CD4-positive, alpha-beta T cell (primary cell): ENCODE results near the gene CHAC2. TPM values are rescaled to one million over a fixed set of nuclear protein-coding genes. Genes with fewer than 3 reads are reported as not detected.

Experiments
- ATAC-seq: fragments of 200-7000 bp; cut with Tn5 transposase; one replicate; pipeline ENCODE4 v1.10.0; 2022; ENCODE audit warnings: mild to moderate bottlenecking; ENCODE audit not compliant: poor library complexity
- CTCF ChIA-PET: fragments of 350-600 bp; sonication (Branson Sonifier 250); formaldehyde crosslinking; loops from one replicate; lab custom pipeline; 2021; ENCODE audit warnings: antibody characterized with exemption, inconsistent platforms; lab: Charles Lee
- POLR2A ChIA-PET: fragments of 350-600 bp; sonication (Branson Sonifier 250); formaldehyde crosslinking; loops from one replicate; lab custom pipeline; 2021; ENCODE audit warnings: antibody characterized with exemption, inconsistent platforms; lab: Charles Lee
- DNase-seq, 14 experiments: peaks; one replicate each; pipeline ENCODE4 v3.0.0-alpha.2; 2013 to 2020; ENCODE audit warnings: mixed read lengths in 2 of 14
- H3K27ac ChIP-seq, 2 donors: one replicate each; pipeline versions ENCODE4 v1.5.1 to v1.7.0; 2013; ENCODE audit warnings: low read length in 2 of 2, low read depth in 1 of 2, mild to moderate bottlenecking in 1 of 2
- H3K27me3 ChIP-seq, 2 experiments: 1 replicate in 1 of 2; 2 replicates in 1 of 2; pipeline versions ENCODE4 v1.6.1 to v1.7.0; 2013; ENCODE audit warnings: low read length in 2 of 2, control low read depth in 1 of 2, mild to moderate bottlenecking in 1 of 2, moderate library complexity in 1 of 2; ENCODE audit not compliant: insufficient read depth in 2 of 2, control insufficient read depth in 1 of 2
- H3K36me3 ChIP-seq: one replicate; pipeline ENCODE4 v1.6.1; 2013; ENCODE audit warnings: low read length, control low read depth; ENCODE audit not compliant: insufficient read depth
- H3K4me1 ChIP-seq: one replicate; pipeline ENCODE4 v1.6.1; 2013; ENCODE audit warnings: low read length, control low read depth; ENCODE audit not compliant: insufficient read depth
- H3K4me3 ChIP-seq: one replicate; pipeline ENCODE4 v1.5.1; 2013; ENCODE audit warnings: mild to moderate bottlenecking, low read length, moderate library complexity
- H3K9me3 ChIP-seq, 2 experiments: 1 replicate in 1 of 2; 2 replicates in 1 of 2; pipeline versions ENCODE4 v1.6.1 to v1.7.0; 2013; ENCODE audit warnings: low read length in 2 of 2, mild to moderate bottlenecking in 2 of 2, control low read depth in 1 of 2, moderate library complexity in 1 of 2; ENCODE audit not compliant: control insufficient read depth in 1 of 2, insufficient read depth in 1 of 2
- H3K27ac Mint-ChIP-seq: one replicate; pipeline ENCODE4 v1.8.0; 2020; ENCODE audit warnings: mixed read lengths
- H3K27me3 Mint-ChIP-seq: one replicate; pipeline ENCODE4 v1.8.0; 2021; ENCODE audit warnings: mixed read lengths
- H3K36me3 Mint-ChIP-seq: one replicate; pipeline ENCODE4 v1.8.0; 2021; ENCODE audit warnings: low read depth, mixed read lengths
- H3K4me1 Mint-ChIP-seq: one replicate; pipeline ENCODE4 v1.8.0; 2021; ENCODE audit warnings: low read depth, mixed read lengths
- H3K4me3 Mint-ChIP-seq: one replicate; pipeline ENCODE4 v1.8.0; 2020; ENCODE audit warnings: mild to moderate bottlenecking, mixed read lengths
- H3K9me3 Mint-ChIP-seq: one replicate; pipeline ENCODE4 v1.8.0; 2020; ENCODE audit warnings: mixed read lengths
- CTCF ChIP-seq: fragments of 200-600 bp; IDR thresholded peaks from one replicate; pipeline ENCODE4 v1.8.0; 2022; ENCODE audit warnings: antibody characterized with exemption, mild to moderate bottlenecking
- intact Hi-C, 2 experiments: fragments of 100-400 bp; cut with DNase I in 1 of 2; cut with micrococcal nuclease in 1 of 2; formaldehyde crosslinking; loops; one replicate each; pipeline versions ENCODE4 v1.15.1 to v1.9.0; 2023 to 2025; cut with DNase I, micrococcal nuclease
- total RNA-seq, 174 experiments: library from RNA in 2 of 174; stranded (reverse) in 2 of 174; gene quantifications; one replicate each; pipeline ENCODE4 v1.2.3 and lab custom pipeline; 2021 to 2026

CHAC2 gene
- total RNA-seq, 2 experiments from 2014 or later: 0.47 to 0.85 TPM

DNA sequence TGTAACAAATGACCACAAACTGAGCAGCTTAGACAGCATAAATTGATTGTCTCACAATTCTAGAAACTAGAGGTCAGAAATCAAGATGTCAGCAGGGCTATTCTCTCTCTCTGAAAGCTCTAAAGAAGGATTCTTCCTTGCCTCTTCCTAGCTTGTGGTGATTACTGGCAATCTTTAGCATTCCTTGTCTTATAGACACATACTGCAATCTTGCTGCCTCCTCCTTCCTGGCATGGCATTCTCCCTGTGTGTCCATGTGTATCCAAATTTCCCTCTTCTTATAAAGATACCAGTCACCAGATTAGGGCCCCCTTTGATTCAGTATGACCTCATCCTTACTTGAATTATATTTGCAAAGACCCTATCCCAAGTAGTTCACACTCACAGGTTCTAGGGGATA is 16.8 kb downstream of the CHAC2 start:
- DNase-seq: no peak
- H3K27ac Mint-ChIP-seq: peak overlapping the region; percentile 86
- H3K36me3 Mint-ChIP-seq: peaks cover 38% of the 10 kb centered on the region
- peaks cover 51% of the 10 kb centered on the region for H3K4me1 Mint-ChIP-seq
- peak overlapping the region; percentile 97 for H3K4me3 Mint-ChIP-seq
- ATAC-seq: no peak
- no peak overlapping the region for H3K4me3 ChIP-seq
- no peak for TF ChIP-seq CTCF
- ChIA-PET POLR2A (interaction anchor here (6.2 kb wide), 1 partner anchor 16 kb away, joined by 82 read pairs; the partner anchor contains the start of gene CHAC2), CTCF (no interaction called here)
- no peaks in the 10 kb centered on the region for H3K9me3 Mint-ChIP-seq
- H3K4me1 ChIP-seq: peaks cover 24% of the 10 kb centered on the region
- H3K27ac ChIP-seq: no peak overlapping the region
- intact Hi-C loops: loop anchor here (2.0 to 10.0 kb wide), 5 partner anchors 14 to 1910 kb away; partner anchors contain the start of genes CLHC1 (in 1 of the 2), PNPT1 (in 1 of the 2), PPP4R3B (in 1 of the 2) and PSME4 (in 1 of the 2)
- H3K36me3 ChIP-seq: peaks cover 10% of the 10 kb centered on the region
- H3K9me3 ChIP-seq: no peaks in the 10 kb centered on the region
- H3K27me3 Mint-ChIP-seq: no peaks in the 10 kb centered on the region
- no peaks in the 10 kb centered on the region for H3K27me3 ChIP-seq

DNA sequence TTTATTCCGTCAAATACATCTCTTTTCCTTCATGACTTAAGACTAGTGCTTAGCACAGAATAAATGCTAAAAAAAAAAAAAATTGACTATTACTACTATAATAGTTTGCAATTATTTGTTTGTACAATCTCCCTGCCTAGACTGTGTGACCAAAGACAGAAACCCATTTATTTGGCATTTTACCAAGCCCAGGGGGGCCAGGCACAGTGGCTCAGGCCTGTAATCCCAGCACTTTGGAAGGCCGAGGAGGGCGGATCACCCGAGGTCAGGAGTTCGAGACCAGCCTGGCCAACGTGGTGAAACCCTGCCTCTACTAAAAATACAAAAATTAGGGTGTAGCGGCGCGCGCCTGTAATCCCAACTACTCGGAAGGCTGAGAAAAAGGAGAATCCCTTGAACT is 17.8 kb downstream of the CHAC2 start:
- intact Hi-C loops: loop anchor here (2.0 to 10.0 kb wide), 6 partner anchors 15 to 1909 kb away; partner anchors contain the start of genes CLHC1 (in 1 of the 2), EML6 (in 1 of the 2), PNPT1 (in 1 of the 2) and PPP4R3B (in 1 of the 2)

DNA sequence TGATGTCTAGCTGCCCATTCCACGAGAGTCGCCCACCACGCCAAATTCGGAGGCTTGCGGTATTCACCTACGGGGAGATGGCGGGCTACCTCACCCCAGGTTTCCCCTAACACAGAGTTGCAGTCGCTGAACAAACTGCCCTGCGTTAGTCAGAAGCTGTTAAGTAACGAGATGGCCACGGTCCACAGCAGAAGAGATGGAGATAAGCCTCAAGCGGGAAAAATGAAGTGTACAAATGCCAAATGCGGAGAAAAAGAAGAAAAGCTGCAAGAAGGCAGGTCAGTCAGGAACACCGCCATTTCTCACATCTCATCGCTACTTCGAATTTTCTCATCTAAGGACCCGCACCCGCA is 18.7 kb downstream of the CHAC2 start:
- peak overlapping the region; percentile 83 for H3K4me3 ChIP-seq
- Mint-ChIP-seq H3K36me3 (peaks cover 31% of the 10 kb centered on the region), H3K27ac (peak overlapping the region; percentile 86), H3K4me3 (peak overlapping the region; percentile 97), H3K4me1 (peaks cover 59% of the 10 kb centered on the region), H3K27me3 (no peaks in the 10 kb centered on the region), H3K9me3 (no peaks in the 10 kb centered on the region)
- intact Hi-C loops: loop anchor here (1.0 to 10.0 kb wide), 6 partner anchors 19 to 1908 kb away; partner anchors contain the start of genes CHAC2 (in 1 of the 2), CLHC1 (in 1 of the 2), EML6 (in 1 of the 2) and PNPT1 (in 1 of the 2)
- H3K36me3 ChIP-seq: peaks cover 5% of the 10 kb centered on the region
- DNase-seq: peak in 9 of 14 experiments; percentile 2 to 61 (median 18)
- peak; percentile 37 for ATAC-seq
- no peak for TF ChIP-seq CTCF
- H3K27ac ChIP-seq: peak overlapping the region; percentile 79 to 87
- H3K9me3 ChIP-seq: no peaks in the 10 kb centered on the region
- ChIA-PET POLR2A (interaction anchor here (0.7 to 6.2 kb wide), 5 partner anchors 18 to 1832 kb away, joined by 3 to 82 read pairs (median 3); partner anchors contain the start of genes ACYP2, CHAC2 and RTN4), CTCF (interaction anchor here (0.9 to 2.9 kb wide), 2 partner anchors 9 to 18 kb away, joined by 3 to 18 read pairs; partner anchors contain the start of gene CHAC2)
- H3K4me1 ChIP-seq: peaks cover 32% of the 10 kb centered on the region
- H3K27me3 ChIP-seq: no peaks in the 10 kb centered on the region

More for the DNA sequence above, 17.8 kb downstream of the CHAC2 start:
- H3K4me3 ChIP-seq: peak overlapping the region; percentile 83
- TF ChIP-seq CTCF: no peak
- CTCF ChIA-PET: interaction anchor here (2.9 kb wide), 1 partner anchor 17 kb away, joined by 18 read pairs; the partner anchor contains the start of gene CHAC2
- DNase-seq (no peak), ATAC-seq (no peak)
- H3K27me3 Mint-ChIP-seq: no peaks in the 10 kb centered on the region
- H3K27ac ChIP-seq: no peak overlapping the region
- peaks cover 32% of the 10 kb centered on the region for H3K4me1 ChIP-seq
- no peaks in the 10 kb centered on the region for H3K27me3 ChIP-seq
- H3K4me1 Mint-ChIP-seq: peaks cover 51% of the 10 kb centered on the region
- H3K4me3 Mint-ChIP-seq: peak overlapping the region; percentile 97
- peak overlapping the region; percentile 86 for H3K27ac Mint-ChIP-seq
- POLR2A ChIA-PET: interaction anchor here (6.2 kb wide), 1 partner anchor 17 kb away, joined by 82 read pairs; the partner anchor contains the start of gene CHAC2
- peaks cover 5% of the 10 kb centered on the region for H3K36me3 ChIP-seq
- H3K9me3 ChIP-seq: no peaks in the 10 kb centered on the region
- H3K36me3 Mint-ChIP-seq: peaks cover 32% of the 10 kb centered on the region
- H3K9me3 Mint-ChIP-seq: no peaks in the 10 kb centered on the region
